WERI-Rb-1 (cell line): ENCODE results near the gene MMD2.

Experiments used
- DNase-seq: peaks from one replicate; pipeline ENCODE4 v3.0.0-alpha.2; 2020
- H3K27ac ChIP-seq: fragments of 250-450 bp; sonication (Bioruptor Pico); 2 replicates; pipeline ENCODE4 v1.5.1; 2020; ENCODE audit warnings: mild to moderate bottlenecking, moderate library complexity
- H3K27me3 ChIP-seq: fragments of 250-450 bp; sonication (Bioruptor Pico); 2 replicates; pipeline ENCODE4 v1.5.1; 2021; ENCODE audit warnings: mild to moderate bottlenecking, low read depth, moderate library complexity; ENCODE audit not compliant: insufficient read depth, severe bottlenecking
- H3K36me3 ChIP-seq: fragments of 250-450 bp; sonication (Bioruptor Pico); 2 replicates; pipeline ENCODE4 v1.5.1; 2020; ENCODE audit warnings: mild to moderate bottlenecking, moderate library complexity
- H3K4me3 ChIP-seq: 2 replicates; pipeline ENCODE4 v1.5.1; 2011; ENCODE audit warnings: low read depth, mild to moderate bottlenecking, control low read depth, low read length
- H3K9me3 ChIP-seq: fragments of 250-450 bp; sonication (Bioruptor Pico); 2 replicates; pipeline ENCODE4 v1.5.1; 2021; ENCODE audit warnings: mild to moderate bottlenecking, moderate library complexity; ENCODE audit not compliant: severe bottlenecking
- TF ChIP-seq, protein P1 (sequence below): IDR thresholded peaks from 2 replicates; pipeline ENCODE4 v1.5.1; 2011; ENCODE audit warnings: low read depth, mild to moderate bottlenecking, control low read depth, inconsistent platforms, low read length

The MMD2 gene

GRCh38 chr7:4861673-4862072, 97.3 kb downstream of the MMD2 start, which contains the start of gene PAPOLB:
PAPOLB (minus strand) TSS chr7:4862030; CDS start chr7:4861810, 220 bp downstream.
- Histone ChIP-seq H3K27ac (no peak within 1 kb of the TSS), H3K36me3 (peaks cover 6% of the 10 kb centered on the region), H3K4me3 (no peak within 1 kb of the TSS), H3K27me3 (no peaks in the 10 kb centered on the region), H3K9me3 (peaks cover 9% of the 10 kb centered on the region)
- TF ChIP-seq, protein P1, sequence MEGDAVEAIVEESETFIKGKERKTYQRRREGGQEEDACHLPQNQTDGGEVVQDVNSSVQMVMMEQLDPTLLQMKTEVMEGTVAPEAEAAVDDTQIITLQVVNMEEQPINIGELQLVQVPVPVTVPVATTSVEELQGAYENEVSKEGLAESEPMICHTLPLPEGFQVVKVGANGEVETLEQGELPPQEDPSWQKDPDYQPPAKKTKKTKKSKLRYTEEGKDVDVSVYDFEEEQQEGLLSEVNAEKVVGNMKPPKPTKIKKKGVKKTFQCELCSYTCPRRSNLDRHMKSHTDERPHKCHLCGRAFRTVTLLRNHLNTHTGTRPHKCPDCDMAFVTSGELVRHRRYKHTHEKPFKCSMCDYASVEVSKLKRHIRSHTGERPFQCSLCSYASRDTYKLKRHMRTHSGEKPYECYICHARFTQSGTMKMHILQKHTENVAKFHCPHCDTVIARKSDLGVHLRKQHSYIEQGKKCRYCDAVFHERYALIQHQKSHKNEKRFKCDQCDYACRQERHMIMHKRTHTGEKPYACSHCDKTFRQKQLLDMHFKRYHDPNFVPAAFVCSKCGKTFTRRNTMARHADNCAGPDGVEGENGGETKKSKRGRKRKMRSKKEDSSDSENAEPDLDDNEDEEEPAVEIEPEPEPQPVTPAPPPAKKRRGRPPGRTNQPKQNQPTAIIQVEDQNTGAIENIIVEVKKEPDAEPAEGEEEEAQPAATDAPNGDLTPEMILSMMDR, result no peak
- DNase-seq, result no peak

- DNase-seq, result no peak
- Histone ChIP-seq H3K36me3 (peaks cover 6% of the 10 kb centered on the region), H3K27ac (no peak overlapping the region), H3K27me3 (no peaks in the 10 kb centered on the region), H3K9me3 (peaks cover 9% of the 10 kb centered on the region), H3K4me3 (no peak overlapping the region)
- TF ChIP-seq, protein P1, result no peak
Observed at GRCh38 chr7:4861227-4861626, 97.8 kb downstream of the MMD2 start.

- peak overlapping the region; percentile 77 for H3K27ac ChIP-seq
- no peak for DNase-seq
- H3K27me3 ChIP-seq, result no peaks in the 10 kb centered on the region
- TF ChIP-seq, protein P1, result no peak
- peaks cover 3% of the 10 kb centered on the region for H3K9me3 ChIP-seq
- no peaks in the 10 kb centered on the region for H3K36me3 ChIP-seq
- no peak overlapping the region; the same call in 1 of the 2 replicates for H3K4me3 ChIP-seq
Observed at GRCh38 chr7:4857189-4857588, 101.8 kb downstream of the MMD2 start.

DNA sequence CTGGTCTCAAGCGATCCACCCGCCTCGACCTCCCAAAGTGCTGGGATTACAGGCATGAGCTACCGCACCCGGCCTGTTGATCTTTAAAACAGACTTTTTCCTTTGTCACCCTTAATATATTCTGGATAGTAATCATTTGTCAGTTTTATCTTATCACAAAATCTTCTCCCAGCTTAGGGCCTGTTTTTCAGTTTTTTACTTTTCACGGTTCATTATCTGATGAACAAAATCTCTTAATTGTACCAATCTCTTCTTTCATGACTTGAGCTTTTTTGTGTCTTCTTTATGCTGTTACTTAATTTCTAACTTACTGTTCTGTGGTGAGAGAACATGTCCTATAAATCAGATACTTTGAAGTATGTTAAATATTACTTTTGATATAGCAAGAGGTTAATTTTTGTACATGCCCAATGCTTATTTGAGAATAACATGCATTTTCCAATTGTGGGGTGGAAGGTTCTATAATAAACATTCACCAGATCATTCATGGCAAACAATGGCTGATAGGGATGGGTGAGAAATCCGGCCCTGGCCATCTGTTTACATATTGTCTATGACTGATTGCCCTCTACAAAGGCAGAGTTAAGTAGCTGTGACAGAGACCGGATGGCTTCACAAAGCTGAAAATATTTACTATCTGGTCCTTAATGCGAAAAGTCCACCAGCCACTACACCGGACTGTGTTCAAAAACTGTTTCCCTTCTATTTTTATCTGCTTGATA, 102.5 kb downstream of the MMD2 start:
- Histone ChIP-seq H3K4me3 (no peak overlapping the region), H3K36me3 (peaks cover 3% of the 10 kb centered on the region), H3K27ac (peak overlapping the region; percentile 77), H3K9me3 (no peaks in the 10 kb centered on the region), H3K27me3 (no peaks in the 10 kb centered on the region)
- peak; percentile 78 for DNase-seq
- TF ChIP-seq, protein P1, result no peak
